ENCODE data around the gene LRRC1.

DNA sequence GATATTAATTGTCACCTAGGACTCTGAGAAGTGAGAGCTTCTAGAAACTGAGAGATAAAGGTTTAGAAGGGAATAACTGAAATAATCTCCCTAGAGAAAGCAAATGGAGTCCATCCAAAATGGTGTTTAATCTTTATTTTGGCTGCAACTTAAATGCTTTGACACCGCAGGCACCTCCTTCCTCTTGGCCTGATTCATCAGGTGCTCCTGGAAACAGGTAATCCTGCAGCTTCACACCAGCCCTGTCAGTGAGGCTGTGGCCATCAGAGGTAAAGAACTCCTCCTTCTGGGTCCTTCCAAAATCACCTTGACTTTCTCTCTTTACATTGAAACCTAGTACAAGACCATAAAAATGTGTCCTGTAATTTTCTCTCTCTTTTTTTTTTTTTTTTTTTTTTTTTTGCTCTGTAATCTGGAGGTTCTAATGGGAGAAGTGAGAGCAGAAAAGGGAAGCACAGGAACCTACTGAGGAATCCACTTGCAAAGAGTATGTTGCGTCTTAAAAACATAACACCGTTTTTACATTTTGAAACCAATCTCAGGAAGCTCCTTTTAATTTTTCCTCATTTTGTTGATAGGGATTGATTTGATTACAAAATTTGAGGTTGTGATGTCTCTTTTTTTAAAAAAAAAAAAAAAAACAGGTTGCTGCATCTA is 124.2 kb downstream of the LRRC1 start:
- TF ChIP-seq, protein P1, sequence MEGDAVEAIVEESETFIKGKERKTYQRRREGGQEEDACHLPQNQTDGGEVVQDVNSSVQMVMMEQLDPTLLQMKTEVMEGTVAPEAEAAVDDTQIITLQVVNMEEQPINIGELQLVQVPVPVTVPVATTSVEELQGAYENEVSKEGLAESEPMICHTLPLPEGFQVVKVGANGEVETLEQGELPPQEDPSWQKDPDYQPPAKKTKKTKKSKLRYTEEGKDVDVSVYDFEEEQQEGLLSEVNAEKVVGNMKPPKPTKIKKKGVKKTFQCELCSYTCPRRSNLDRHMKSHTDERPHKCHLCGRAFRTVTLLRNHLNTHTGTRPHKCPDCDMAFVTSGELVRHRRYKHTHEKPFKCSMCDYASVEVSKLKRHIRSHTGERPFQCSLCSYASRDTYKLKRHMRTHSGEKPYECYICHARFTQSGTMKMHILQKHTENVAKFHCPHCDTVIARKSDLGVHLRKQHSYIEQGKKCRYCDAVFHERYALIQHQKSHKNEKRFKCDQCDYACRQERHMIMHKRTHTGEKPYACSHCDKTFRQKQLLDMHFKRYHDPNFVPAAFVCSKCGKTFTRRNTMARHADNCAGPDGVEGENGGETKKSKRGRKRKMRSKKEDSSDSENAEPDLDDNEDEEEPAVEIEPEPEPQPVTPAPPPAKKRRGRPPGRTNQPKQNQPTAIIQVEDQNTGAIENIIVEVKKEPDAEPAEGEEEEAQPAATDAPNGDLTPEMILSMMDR (IDR thresholded peaks at IDR 0.05 in 8 of 11, conservative IDR thresholded peaks at IDR 0.05 in 3 of 11): no peak
- TF ChIP-seq POLR2A (IDR thresholded peaks at IDR 0.05): no peak

All from spleen (tissue), 7 donors.